Activated CD4-positive, alpha-beta memory T cell treated with anti-CD3 and anti-CD28 coated beads for 36 hours (primary cell): ENCODE data around the gene DCST1. TPM values are rescaled to one million over a fixed set of nuclear protein-coding genes. Genes with fewer than 3 reads are reported as not detected.
A peak's percentile ranks its signal among the peaks of the same experiment; 100 is the strongest.

Experiments
- CTCF ChIA-PET: fragments of 350-600 bp; sonication (Branson Sonifier 250); formaldehyde crosslinking; loops from one replicate; lab custom pipeline; 2021; ENCODE audit warnings: antibody characterized with exemption, inconsistent platforms; lab: Charles Lee
- POLR2A ChIA-PET: fragments of 350-600 bp; sonication (Branson Sonifier 250); formaldehyde crosslinking; loops from one replicate; lab custom pipeline; 2021; ENCODE audit warnings: antibody characterized with exemption; lab: Charles Lee
- DNase-seq: peaks from one replicate; pipeline ENCODE4 v3.0.0-alpha.2; 2020
- H3K27ac Mint-ChIP-seq: one replicate; pipeline ENCODE4 v1.8.0; 2021; ENCODE audit warnings: mixed read lengths
- H3K27me3 Mint-ChIP-seq: one replicate; pipeline ENCODE4 v1.8.0; 2021; ENCODE audit warnings: mixed read lengths
- H3K36me3 Mint-ChIP-seq: one replicate; pipeline ENCODE4 v1.8.0; 2021; ENCODE audit warnings: mixed read lengths
- H3K4me1 Mint-ChIP-seq: one replicate; pipeline ENCODE4 v1.8.0; 2021; ENCODE audit warnings: low read depth, mixed read lengths
- H3K4me3 Mint-ChIP-seq: one replicate; pipeline ENCODE4 v1.8.0; 2021; ENCODE audit warnings: mild to moderate bottlenecking, mixed read lengths
- H3K9me3 Mint-ChIP-seq: one replicate; pipeline ENCODE4 v1.8.0; 2021; ENCODE audit warnings: mixed read lengths
- intact Hi-C: fragments of 100-400 bp; cut with micrococcal nuclease; formaldehyde crosslinking; loops from one replicate; pipeline ENCODE4 v1.15.1; 2023
- total RNA-seq, 2 experiments: library from RNA; stranded (reverse); gene quantifications; one replicate each; pipeline ENCODE4 v1.2.3, GENCODE V29; 2021

Gene DCST1
- total RNA-seq, 2 experiments from 2014 or later: 0.14 TPM; not detected in 1

DNA sequence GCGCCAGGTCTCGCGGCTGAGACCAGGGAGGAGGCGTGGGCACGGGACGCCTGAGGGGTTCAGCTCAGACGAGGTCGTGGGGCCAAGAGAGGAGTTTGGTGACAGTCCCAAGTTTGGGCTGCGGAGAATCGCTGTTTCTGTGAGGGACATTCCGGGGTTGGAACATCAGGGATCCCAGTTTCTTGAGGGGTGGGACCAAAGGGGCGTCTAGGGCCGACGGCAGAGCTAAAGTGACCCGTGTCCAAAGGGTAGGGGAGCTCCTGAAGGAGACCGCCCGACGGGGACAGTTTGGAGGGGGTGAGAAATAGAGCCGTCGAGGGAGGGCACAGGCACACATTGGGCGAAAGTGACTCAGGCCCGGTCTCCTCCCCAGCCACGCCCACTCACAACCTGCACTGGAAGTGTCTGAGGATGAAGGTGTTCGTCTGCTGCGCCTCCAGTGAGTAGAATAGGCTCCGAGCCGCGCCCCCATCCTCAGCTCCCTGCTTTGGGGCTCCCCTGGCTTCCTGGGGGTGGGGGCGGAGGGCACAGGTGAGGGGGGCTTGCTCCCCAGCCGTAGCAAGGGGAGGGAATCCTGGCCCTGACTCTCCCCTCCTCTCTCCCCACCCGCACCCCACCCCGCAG is 52.0 kb downstream of the DCST1 start:
- Mint-ChIP-seq H3K36me3 (no peaks in the 10 kb centered on the region), H3K27me3 (peaks cover 30% of the 10 kb centered on the region), H3K4me1 (peaks cover 34% of the 10 kb centered on the region), H3K4me3 (peak overlapping the region; percentile 92), H3K9me3 (no peaks in the 10 kb centered on the region), H3K27ac (peak overlapping the region; percentile 84)
- peak; percentile 88 for DNase-seq
- POLR2A ChIA-PET: interaction anchor here (0.8 to 2.3 kb wide), 9 partner anchors 22 to 149 kb away, joined by 3 to 21 read pairs (median 3); partner anchors contain the start of genes EFNA4, KRTCAP2, PBXIP1 and PMVK
- intact Hi-C loops: loop anchor here (1.0 to 2.0 kb wide), 6 partner anchors 41 to 130 kb away; partner anchors contain the start of genes CKS1B, KRTCAP2, SLC50A1 and TRIM46
- CTCF ChIA-PET: interaction anchor here (0.6 to 4.7 kb wide), 43 partner anchors 8 to 606 kb away, joined by 3 to 125 read pairs (median 6); partner anchors contain the start of genes ADAM15, EFNA1, EFNA3 and EFNA4

DNA sequence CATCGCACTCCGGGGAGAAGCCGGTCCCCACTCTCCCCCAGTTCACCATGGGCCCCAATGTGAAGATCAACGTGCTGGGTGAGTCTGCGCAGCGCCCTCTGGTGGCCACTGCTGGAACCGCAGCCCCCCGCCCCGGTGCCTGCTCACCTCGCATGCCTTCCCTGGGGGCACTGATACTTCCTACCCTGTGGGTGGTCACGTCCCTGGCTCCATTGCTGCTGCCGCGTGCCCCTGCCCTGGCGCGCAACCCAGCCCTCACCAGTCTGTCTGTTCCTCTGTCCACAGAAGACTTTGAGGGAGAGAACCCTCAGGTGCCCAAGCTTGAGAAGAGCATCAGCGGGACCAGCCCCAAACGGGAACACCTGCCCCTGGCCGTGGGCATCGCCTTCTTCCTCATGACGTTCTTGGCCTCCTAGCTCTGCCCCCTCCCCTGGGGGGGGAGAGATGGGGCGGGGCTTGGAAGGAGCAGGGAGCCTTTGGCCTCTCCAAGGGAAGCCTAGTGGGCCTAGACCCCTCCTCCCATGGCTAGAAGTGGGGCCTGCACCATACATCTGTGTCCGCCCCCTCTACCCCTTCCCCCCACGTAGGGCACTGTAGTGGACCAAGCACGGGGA is 52.6 kb downstream of the DCST1 start:
- H3K4me3 Mint-ChIP-seq: peak overlapping the region; percentile 92
- intact Hi-C loops: no loop called here
- no peaks in the 10 kb centered on the region for H3K9me3 Mint-ChIP-seq
- H3K27ac Mint-ChIP-seq: no peak overlapping the region
- CTCF ChIA-PET: interaction anchor here (1.2 to 4.7 kb wide), 16 partner anchors 7 to 526 kb away, joined by 4 to 125 read pairs (median 19); partner anchors contain the start of genes ADAM15, EFNA1, EFNA3 and EFNA4
- peaks cover 32% of the 10 kb centered on the region for H3K4me1 Mint-ChIP-seq
- DNase-seq: peak; percentile 88
- POLR2A ChIA-PET: interaction anchor here (0.6 to 2.3 kb wide), 4 partner anchors 23 to 1466 kb away, joined by 3 to 21 read pairs (median 3); partner anchors contain the start of gene EFNA4
- no peaks in the 10 kb centered on the region for H3K36me3 Mint-ChIP-seq
- H3K27me3 Mint-ChIP-seq: peaks cover 27% of the 10 kb centered on the region

DNA sequence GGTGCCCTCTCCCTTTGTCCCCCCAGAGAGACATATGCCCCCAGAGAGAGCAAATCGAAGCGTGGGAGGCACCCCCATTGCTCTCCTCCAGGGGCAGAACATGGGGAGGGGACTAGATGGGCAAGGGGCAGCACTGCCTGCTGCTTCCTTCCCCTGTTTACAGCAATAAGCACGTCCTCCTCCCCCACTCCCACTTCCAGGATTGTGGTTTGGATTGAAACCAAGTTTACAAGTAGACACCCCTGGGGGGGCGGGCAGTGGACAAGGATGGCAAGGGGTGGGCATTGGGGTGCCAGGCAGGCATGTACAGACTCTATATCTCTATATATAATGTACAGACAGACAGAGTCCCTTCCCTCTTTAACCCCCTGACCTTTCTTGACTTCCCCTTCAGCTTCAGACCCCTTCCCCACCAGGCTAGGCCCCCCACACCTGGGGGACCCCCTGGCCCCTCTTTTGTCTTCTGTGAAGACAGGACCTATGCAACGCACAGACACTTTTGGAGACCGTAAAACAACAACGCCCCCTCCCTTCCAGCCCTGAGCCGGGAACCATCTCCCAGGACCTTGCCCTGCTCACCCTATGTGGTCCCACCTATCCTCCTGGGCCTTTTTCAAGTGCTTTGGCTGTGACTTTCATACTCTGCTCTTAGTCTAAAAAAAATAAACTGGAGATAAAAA is 53.4 kb downstream of the DCST1 start:
- DNase-seq: no peak
- Mint-ChIP-seq H3K27me3 (peaks cover 22% of the 10 kb centered on the region), H3K4me3 (no peak overlapping the region), H3K27ac (no peak overlapping the region), H3K36me3 (no peaks in the 10 kb centered on the region), H3K4me1 (peaks cover 28% of the 10 kb centered on the region), H3K9me3 (no peaks in the 10 kb centered on the region)
- intact Hi-C loops: no loop called here
- POLR2A ChIA-PET: interaction anchor here (0.6 to 1.1 kb wide), 2 partner anchors 42 to 1466 kb away, joined by 3 read pairs; no protein-coding TSS in a partner anchor
- CTCF ChIA-PET: interaction anchor here (0.6 to 4.7 kb wide), 13 partner anchors 11 to 527 kb away, joined by 3 to 125 read pairs (median 20); partner anchors contain the start of genes ADAM15, EFNA1, EFNA3 and EFNA4

DNA sequence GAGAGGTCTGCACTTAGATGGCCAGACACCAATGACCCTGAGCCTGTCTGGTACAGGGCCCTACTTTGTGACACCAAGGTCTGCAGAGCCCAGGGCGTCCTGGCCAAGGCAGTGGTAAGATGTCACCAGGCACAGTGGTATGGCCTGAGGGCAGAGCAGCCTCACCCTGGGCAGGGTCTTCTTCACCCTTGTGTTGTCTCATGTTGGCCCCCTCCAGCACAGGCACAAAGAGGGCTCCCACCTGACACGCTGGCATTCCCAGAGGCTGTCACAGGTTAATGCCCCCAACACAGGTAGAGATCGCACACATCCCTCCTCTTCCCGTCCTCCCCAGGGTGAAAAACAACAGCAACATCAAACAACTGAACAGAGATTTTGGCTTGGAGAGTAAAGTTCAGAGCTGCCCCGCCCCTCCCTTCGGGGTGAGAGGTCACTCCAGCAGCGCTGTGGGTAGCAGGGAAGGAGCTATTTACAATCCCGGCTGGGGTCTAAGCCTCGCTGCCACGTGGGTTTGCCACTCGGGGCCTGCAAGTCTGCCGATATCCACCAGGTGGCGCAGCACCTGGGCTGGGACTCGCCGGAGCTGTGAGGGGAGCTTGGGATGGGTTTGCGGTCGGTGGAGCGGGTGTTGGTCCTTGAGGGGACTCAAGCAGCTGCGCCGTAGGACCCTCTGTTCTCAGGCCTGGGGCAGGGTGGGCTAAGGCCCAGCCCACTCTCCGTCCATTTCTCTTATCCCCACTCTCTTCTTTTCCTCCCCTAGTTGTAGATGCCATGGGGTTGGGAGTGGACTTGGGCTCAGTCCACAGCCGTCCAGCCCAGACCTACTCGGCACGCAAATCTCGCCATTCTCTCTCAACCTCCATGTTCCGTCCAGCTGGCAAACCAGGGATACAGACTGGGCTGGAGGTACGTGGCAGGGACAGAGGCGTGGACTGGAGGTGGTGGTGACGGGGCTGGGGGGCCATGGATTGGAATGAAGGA is 57.7 kb downstream of the DCST1 start:
- Mint-ChIP-seq H3K9me3 (no peaks in the 10 kb centered on the region), H3K4me3 (no peak overlapping the region), H3K27me3 (peaks cover 8% of the 10 kb centered on the region), H3K36me3 (no peaks in the 10 kb centered on the region), H3K4me1 (peaks cover 3% of the 10 kb centered on the region), H3K27ac (no peak overlapping the region)
- DNase-seq: peak; percentile 87
- intact Hi-C loops: loop anchor here (1.0 kb wide), 1 partner anchor 76 kb away; no protein-coding TSS in a partner anchor
- POLR2A ChIA-PET: interaction anchor here (1.1 to 1.8 kb wide), 3 partner anchors 44 to 81 kb away, joined by 4 to 7 read pairs (median 7); partner anchors contain the start of gene KRTCAP2
- CTCF ChIA-PET: interaction anchor here (0.5 to 5.3 kb wide), 50 partner anchors 9 to 1430 kb away, joined by 3 to 274 read pairs (median 4); partner anchors contain the start of genes ADAM15, DPM3, EFNA1 and EFNA4

DNA sequence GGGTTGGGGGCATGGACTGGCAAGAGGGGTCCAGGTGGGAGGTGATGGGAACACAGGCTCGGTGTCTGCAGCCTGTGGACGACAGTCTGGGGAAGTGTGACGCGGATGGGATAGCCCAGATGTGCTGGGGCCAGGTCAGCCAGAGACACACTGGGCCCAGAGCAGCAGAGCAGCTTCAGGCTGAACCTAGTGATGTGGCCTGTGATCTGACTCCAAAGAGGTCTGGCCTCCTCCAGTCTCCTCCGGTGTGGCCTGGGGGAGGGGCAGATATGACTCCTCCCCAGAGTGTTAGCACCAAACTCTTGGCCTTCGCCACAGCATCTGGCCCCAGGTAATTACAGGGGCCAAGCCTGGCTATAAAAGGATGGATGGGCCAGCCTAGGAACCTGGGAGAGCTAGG is 58.5 kb downstream of the DCST1 start:
- CTCF ChIA-PET: interaction anchor here (0.5 to 5.3 kb wide), 35 partner anchors 7 to 488 kb away, joined by 3 to 274 read pairs (median 6); partner anchors contain the start of genes ADAM15, DPM3, EFNA1 and EFNA4
- intact Hi-C loops: no loop called here
- POLR2A ChIA-PET: interaction anchor here (1.1 to 1.8 kb wide), 3 partner anchors 43 to 81 kb away, joined by 4 to 7 read pairs (median 7); partner anchors contain the start of gene KRTCAP2
- Mint-ChIP-seq H3K27ac (no peak overlapping the region), H3K4me3 (no peak overlapping the region), H3K4me1 (peaks cover 3% of the 10 kb centered on the region), H3K36me3 (no peaks in the 10 kb centered on the region), H3K27me3 (peaks cover 9% of the 10 kb centered on the region), H3K9me3 (no peaks in the 10 kb centered on the region)
- no peak for DNase-seq

DNA sequence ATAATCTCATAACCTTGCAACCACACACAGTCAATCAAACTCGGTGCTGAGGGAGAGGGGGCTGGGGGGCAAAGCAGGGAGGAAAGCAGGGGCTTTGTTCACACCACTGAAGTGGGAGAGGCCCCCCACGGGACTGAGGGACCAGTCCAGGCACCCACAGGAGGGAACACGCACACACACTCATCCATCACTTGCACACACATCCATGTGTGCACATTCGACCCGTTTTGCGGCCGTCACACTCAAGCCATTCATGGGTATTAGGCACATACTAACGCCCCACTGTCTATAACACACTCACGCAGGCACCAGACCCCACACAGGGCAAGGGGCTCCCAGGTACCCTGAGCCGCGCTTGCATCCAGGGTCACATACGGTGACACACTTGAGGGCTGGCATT is 59.0 kb downstream of the DCST1 start:
- intact Hi-C loops: no loop called here
- peaks cover 3% of the 10 kb centered on the region for H3K4me1 Mint-ChIP-seq
- H3K36me3 Mint-ChIP-seq: no peaks in the 10 kb centered on the region
- DNase-seq: no peak
- CTCF ChIA-PET: interaction anchor here (1.9 to 5.3 kb wide), 8 partner anchors 8 to 76 kb away, joined by 6 to 274 read pairs (median 12); partner anchors contain the start of genes EFNA4, KRTCAP2 and SLC50A1
- no peak overlapping the region for H3K27ac Mint-ChIP-seq
- peaks cover 11% of the 10 kb centered on the region for H3K27me3 Mint-ChIP-seq
- H3K9me3 Mint-ChIP-seq: no peaks in the 10 kb centered on the region
- H3K4me3 Mint-ChIP-seq: no peak overlapping the region
- POLR2A ChIA-PET: interaction anchor here (1.8 kb wide), 1 partner anchor 75 kb away, joined by 7 read pairs; no protein-coding TSS in a partner anchor

DNA sequence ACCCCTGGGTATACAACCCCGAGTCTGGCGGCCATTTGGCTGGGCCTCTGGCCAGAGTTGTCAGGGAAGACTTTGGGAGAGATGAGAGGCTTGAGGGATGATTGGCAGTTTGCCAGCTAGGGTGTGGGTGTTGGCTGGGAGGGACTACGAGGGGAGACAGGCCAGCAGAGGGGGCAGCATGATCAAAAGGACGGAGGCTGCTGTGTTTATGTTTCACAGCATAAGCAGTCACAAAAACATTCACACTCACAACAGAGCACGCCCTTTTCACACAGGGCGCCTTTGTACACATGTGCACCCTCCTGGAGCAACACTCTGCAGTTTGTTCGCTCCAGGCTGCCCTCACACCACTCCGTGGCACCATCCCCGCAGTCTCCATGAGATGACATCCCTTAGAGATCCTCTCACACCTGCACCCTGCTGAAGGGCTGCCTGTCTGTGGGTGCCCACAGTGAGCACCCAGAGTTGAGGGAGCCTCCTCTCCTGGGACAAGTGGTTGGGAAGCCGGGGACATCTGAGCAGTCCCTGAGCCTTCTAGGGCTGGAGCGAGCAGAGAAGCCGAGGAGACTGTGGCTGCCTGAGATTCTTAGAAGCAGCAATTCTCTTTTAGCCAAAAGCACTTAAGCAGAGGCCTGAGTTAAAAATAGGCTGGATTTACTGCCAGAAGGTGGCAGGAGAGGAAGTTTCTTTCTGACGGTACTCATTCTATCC is 60.4 kb downstream of the DCST1 start:
- CTCF ChIA-PET: interaction anchor here (1.0 to 3.0 kb wide), 8 partner anchors 9 to 79 kb away, joined by 3 to 41 read pairs (median 6); partner anchors contain the start of genes KRTCAP2 and SLC50A1
- DNase-seq: no peak
- no peak overlapping the region for H3K27ac Mint-ChIP-seq
- POLR2A ChIA-PET: no interaction called here
- H3K4me1 Mint-ChIP-seq: peaks cover 3% of the 10 kb centered on the region
- no peak overlapping the region for H3K4me3 Mint-ChIP-seq
- no peaks in the 10 kb centered on the region for H3K36me3 Mint-ChIP-seq
- intact Hi-C loops: no loop called here
- no peaks in the 10 kb centered on the region for H3K9me3 Mint-ChIP-seq
- peaks cover 13% of the 10 kb centered on the region for H3K27me3 Mint-ChIP-seq

DNA sequence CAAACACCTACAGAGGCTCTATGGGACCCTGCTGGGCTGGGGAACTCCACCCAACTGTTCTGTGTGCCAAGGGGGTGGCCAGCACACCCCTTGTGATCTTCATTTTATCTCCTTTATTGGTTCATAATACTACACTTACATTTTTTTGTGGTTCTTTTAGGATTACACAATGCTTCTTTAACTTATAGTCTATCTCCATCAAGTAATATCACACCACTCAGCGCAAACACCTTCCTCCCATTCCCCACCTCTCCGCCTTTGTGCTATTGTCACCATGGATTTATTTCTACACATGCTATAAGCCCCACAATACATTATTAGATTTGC is 61.0 kb downstream of the DCST1 start:
- DNase-seq: no peak
- intact Hi-C loops: no loop called here
- Mint-ChIP-seq H3K27ac (no peak overlapping the region), H3K36me3 (no peaks in the 10 kb centered on the region), H3K4me3 (no peak overlapping the region), H3K9me3 (no peaks in the 10 kb centered on the region), H3K4me1 (peaks cover 3% of the 10 kb centered on the region), H3K27me3 (peaks cover 13% of the 10 kb centered on the region)
- CTCF ChIA-PET: interaction anchor here (1.0 to 2.4 kb wide), 4 partner anchors 9 to 78 kb away, joined by 4 to 41 read pairs (median 8); partner anchors contain the start of gene KRTCAP2
- POLR2A ChIA-PET: no interaction called here

DNA sequence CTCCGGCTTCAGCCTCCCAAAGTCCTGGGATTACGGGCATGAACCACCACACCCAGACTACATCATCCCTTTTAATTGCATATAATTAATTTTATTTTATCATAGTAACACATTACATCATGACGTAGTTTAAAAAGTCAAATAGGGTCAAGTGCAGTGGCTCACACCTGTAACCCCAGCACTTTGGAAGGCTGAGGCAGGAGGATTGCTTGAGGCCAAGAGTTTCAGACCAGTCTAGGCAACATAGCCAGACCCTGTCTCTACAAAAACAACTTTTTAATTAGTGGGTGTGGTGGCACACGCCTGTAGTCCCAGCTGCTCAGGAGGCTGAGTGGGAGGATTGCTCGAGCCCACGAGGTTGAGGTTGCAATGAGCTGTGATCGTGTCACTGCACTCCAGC is 65.7 kb downstream of the DCST1 start:
- no peaks in the 10 kb centered on the region for H3K9me3 Mint-ChIP-seq
- H3K36me3 Mint-ChIP-seq: no peaks in the 10 kb centered on the region
- no peak overlapping the region for H3K4me3 Mint-ChIP-seq
- CTCF ChIA-PET: interaction anchor here (0.7 to 1.9 kb wide), 3 partner anchors 10 to 73 kb away, joined by 3 to 6 read pairs (median 6); no protein-coding TSS in a partner anchor
- H3K27me3 Mint-ChIP-seq: peaks cover 13% of the 10 kb centered on the region
- intact Hi-C loops: no loop called here
- no peak overlapping the region for H3K27ac Mint-ChIP-seq
- POLR2A ChIA-PET: no interaction called here
- DNase-seq: no peak
- H3K4me1 Mint-ChIP-seq: no peaks in the 10 kb centered on the region
